Measurements from ENCODE around the gene FHOD3. TPM values are rescaled to one million over a fixed set of nuclear protein-coding genes. Genes with fewer than 3 reads are reported as not detected.

Gene FHOD3
- total RNA-seq, 1 donor from 2014 or later = 0.40 TPM

GRCh38 chr18:36321658-36322407 lies 24.3 kb downstream of the FHOD3 start:
- DNase-seq (ENCODE audit: low spot score) = no peak
- ATAC-seq = no peak

DNA sequence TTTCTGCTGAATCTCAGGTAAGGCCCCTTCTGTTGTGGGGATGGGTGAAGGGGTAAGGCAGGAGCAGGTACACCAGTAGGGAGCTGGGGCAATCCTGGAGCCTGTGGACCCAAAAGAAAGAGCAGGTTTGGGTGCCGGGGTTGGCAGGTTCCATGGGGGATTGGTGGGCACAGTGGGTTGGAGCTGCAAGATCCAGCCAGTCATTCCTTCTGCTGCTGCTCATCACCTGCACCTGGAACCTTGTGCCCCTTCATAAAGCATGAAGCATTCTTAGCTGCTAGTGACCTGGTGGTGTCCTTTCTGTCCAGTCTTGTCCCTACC lies 24.9 kb downstream of the FHOD3 start:
- DNase-seq (ENCODE audit: low spot score) = no peak
- no peak for ATAC-seq

DNA sequence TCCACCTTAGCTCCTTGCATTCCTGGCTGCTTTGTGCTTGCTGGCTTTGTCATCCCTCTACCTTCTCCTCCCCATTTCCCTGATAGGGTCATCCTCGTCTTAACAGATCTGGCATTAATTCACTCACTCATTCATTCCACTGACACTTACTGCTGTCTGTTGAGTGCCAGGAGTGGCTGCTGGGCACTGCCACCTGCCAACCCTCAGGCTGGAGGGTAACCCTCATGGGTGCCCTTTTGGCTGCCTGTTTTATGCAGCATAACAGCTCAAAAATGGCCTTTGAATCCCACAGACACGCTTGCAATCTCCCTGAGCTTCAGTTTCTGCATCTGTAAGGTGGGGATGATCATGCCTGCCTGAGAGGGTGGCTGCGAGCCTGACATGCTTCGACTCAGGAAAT lies 25.2 kb downstream of the FHOD3 start:
- no peak for DNase-seq (ENCODE audit: low spot score)
- no peak for ATAC-seq

GRCh38 chr18:36323421-36323820 lies 25.9 kb downstream of the FHOD3 start:
- no peak for DNase-seq (ENCODE audit: low spot score)
- ATAC-seq = no peak

DNA sequence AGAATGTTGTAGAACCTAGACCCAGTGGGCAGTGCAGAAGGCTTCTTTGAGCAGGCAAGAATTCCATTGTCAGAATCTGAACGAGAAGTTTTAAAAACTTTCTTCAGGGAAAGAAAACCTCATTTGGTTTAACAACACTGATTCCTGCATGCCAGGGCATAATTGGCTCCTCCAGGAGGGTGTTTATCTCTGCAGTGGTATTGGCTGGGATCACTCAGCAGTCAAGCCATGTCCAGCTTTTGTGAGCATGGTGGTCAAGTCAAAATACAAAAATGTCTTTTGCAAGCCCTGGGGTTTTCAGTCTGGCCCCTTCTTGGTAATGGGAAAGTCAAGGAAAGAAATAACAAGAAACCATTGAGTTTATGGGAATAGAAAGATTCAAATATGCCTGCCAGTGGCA lies 28.3 kb downstream of the FHOD3 start:
- DNase-seq (ENCODE audit: low spot score) = no peak
- no peak for ATAC-seq

DNA sequence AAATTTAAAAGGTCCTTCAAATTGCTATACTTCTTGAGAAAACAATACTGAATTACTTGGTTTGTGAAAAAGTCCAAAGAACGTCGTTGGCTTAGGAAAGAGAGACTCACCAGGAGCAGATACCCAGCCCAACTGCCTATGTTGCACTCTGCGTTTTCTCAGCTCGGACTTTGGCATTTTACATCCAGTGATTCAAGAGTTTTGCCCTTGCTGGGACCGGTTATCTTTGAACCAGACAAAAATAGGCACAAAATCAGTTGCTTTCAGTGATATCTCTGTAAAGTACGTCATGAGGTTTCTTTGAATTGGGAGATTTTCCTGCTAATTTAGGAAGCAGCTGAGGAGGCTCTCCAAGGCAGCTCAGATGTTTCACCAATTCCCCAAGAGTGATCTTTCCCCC lies 29.3 kb downstream of the FHOD3 start:
- no peak for ATAC-seq
- DNase-seq (ENCODE audit: low spot score) = no peak

- ATAC-seq (no peak), DNase-seq (ENCODE audit: low spot score) (no peak)
Measured at GRCh38 chr18:36327352-36328316, 30.1 kb downstream of the FHOD3 start.

- DNase-seq (ENCODE audit: low spot score) (no peak), ATAC-seq (no peak)
Measured at GRCh38 chr18:36328385-36328858, 30.9 kb downstream of the FHOD3 start.

DNA sequence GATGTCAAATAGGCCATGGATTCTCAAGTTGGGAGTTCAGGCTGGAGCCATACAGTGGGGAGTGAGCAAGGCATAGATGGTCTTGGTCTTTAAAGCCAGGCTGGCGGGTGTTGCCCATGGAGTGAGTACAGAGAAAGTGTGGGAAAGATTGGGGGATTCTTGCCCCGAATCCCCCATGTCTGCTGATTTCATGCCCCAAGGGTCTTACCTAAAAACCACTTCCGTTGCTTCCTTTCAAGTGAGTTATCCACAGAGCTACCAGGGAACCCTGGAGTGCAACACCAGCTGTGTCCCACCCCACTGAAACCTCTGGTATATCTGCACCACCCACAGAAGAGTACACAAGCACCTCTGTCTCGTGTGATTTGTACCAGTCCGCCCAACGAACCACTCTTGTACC lies 31.4 kb downstream of the FHOD3 start:
- ATAC-seq (no peak), DNase-seq (ENCODE audit: low spot score) (no peak)

GRCh38 chr18:36329684-36330434 lies 32.3 kb downstream of the FHOD3 start:
- no peak for DNase-seq (ENCODE audit: low spot score)
- ATAC-seq = no peak

DNA sequence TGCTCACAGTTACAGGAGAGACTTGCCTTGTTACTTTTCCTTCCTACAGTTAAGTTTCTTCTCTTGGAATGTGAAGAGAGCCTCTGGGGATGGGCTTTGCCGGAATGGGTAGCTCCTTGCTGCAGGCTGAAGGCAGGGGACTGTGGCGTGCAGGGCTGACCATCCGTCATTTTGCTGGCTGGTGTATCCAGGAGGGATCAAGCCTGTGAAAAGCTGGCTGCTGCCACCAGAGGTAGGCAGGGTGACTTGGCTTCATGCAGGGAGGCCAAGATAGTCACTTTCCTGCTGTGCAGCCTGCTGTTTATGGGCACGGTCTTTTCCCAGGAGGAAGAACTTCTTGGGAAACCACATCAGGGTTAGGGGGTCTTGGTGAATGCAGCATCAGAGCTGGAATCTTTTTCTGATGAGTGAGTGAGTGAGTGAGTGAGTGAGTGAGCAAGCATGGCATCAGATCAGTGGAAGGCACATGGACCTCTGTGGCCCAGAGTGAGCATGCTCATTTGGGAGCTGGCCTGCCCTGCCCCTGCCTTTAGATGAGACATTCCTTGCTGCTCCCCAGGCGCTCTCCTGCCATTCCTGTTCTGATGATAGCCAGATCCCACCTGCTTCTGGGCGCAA lies 33.0 kb downstream of the FHOD3 start:
- no peak for DNase-seq (ENCODE audit: low spot score)
- ATAC-seq = no peak

DNA sequence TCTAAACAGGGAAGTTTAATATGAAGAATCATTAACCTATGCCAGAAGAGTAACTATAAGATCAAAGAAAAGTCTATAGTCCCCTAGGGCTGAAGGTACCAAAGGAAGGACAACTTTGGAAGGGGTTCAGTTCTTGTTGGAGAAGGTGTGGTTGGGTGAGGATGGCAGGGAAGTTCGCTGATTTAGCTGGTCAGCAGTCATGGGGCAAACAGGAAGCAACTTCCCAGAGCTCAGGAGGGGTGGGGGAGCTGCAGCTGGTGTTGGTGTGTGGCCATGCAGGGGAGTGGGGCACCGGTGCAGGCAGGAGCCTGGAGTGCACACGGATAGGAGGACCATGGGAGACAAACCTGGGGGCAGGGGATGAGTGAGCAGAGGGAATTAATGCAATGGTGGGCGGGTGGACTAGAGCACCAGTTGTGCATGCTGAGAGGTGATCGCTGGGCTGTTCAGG lies 34.0 kb downstream of the FHOD3 start:
- DNase-seq (ENCODE audit: low spot score) (no peak), ATAC-seq (no peak)

DNA sequence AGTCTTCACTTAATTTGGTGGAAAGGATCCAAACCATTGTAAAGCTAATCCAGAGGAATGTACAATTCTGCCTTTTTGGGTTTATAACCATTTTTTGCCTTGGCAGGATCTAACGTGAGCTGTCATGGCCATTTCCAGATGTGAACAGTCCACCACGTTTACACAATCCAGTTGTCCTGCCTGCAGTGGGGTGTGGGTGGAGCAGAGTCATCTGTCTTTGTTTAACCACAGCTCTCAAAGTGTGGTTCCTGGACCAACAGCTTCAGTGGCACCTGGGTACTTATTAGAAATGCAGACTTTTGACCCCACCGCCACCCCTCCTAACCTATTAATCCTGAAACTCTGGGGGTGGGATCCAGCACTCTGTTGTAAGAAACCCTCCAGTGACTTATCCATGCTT lies 35.9 kb downstream of the FHOD3 start:
- ATAC-seq = no peak
- DNase-seq (ENCODE audit: low spot score) = no peak

DNA sequence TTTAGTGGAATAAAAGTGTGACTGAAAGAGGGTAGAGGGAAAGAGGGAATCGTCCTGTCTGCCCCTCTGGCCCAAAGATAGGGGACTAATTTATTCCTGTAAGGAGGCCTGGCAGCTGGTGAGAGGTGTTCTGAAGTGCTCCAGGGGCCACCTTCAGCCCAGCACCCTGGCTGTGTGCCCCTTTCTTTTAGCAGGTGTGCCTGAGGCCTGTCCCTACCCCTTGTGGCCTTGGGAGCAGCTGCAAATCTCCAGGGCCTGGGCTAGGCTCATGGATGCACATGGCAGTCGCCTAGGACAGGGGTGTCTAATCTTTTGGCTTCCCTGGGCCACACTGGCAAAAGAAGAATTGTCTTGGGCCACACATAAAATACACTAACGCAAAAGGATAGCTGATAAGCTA lies 37.3 kb downstream of the FHOD3 start:
- DNase-seq (ENCODE audit: low spot score) (no peak), ATAC-seq (no peak)

GRCh38 chr18:36335476-36336279 lies 38.2 kb downstream of the FHOD3 start:
- ATAC-seq = no peak

DNA sequence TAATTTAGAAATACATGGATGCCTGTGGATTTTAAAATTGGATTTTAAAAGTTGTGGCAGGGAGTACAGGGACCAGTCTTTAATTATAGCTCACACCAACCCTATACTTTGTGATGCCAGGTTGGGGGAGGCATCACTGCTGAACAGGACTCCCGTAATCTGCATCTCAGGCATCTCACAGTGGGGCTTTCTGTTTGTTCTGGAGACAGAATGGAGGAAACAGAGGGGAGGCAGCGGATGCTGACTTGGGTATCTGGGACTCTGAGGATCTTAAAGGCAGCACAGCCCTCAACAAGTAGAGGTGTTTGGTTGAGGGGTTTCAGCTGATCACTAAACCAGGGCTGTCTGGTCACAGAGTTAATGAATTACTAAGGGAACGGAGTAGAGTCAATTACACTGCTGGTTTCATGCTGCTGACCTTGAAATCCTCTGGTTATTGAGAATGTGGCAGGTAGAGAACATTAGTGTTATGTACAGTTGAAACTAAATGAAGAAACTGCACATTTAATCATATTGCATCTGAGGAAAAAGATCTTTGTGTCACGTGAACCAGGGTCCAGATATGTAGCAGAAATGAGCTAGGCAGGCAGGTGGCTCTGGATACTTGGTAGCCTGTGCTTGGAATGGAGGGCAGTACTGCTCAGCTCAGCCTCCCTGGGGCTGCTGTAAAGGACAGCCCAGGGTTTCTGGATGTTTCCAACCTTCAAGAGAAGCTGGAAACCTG lies 40.3 kb downstream of the FHOD3 start:
- no peak for DNase-seq (ENCODE audit: low spot score)
- ATAC-seq = peak; percentile 56

More at GRCh38 chr18:36335476-36336279, 38.2 kb downstream of the FHOD3 start:
- DNase-seq (ENCODE audit: low spot score) = no peak

GRCh38 chr18:36338403-36338933 lies 41.0 kb downstream of the FHOD3 start:
- ATAC-seq (no peak), DNase-seq (ENCODE audit: low spot score) (no peak)

DNA sequence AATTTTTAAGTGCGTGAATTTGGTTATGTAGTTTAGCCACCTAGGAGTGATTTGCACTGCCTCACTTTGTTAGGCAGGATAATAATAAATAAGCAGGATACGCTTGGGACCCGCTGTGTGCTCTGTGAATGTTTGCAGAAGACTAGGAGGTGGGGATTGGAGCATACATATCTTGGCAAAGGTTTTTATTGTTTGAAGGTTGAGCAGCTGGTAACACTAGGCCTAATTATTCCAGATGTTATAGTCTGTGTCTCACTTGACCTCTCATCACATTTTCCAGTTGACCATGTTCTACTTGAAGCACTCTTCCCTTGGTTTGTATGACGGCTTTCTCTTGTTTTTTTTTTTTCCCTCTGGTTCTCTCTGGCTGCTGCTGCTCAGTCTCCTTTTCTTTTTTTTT lies 42.7 kb downstream of the FHOD3 start:
- no peak for ATAC-seq
- no peak for DNase-seq (ENCODE audit: low spot score)

GRCh38 chr18:36341944-36342343 lies 44.4 kb downstream of the FHOD3 start:
- DNase-seq (ENCODE audit: low spot score) (no peak), ATAC-seq (no peak)

Measured in left lobe of liver (tissue), 2 donors.